Stimulated activated CD4-positive, alpha-beta T cell treated with anti-CD3 and anti-CD28 coated beads, TNF-alpha, amount 100 ng/mL, for 4 hours (primary cell): ENCODE data around the gene MAP3K9.

ENCODE experiments used
- DNase-seq, 3 experiments: peaks; one replicate each; pipeline ENCODE4 v3.0.0-alpha.2; 2020; ENCODE audit warnings: low read depth in 3 of 3

The MAP3K9 gene

DNA sequence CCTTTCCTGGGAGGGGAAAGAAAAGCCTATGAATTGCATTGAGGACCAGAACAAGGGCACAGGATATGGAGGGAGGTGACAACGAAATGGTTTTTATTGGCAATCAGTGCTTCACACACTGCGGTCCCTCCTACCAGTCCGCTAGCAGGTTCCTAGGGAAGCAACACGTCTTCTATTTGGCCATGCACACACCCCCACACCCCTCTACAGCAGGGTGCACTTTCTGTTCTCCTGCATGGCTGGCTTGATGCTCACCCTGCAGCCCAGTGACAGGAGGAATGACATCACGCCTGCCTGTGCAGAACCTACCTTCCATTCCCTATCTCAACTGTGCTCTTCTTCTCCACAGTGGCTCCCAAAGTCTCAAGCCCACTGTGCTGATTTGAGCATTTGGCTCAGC lies 109.7 kb downstream of the MAP3K9 start:
- no peak for DNase-seq

DNA sequence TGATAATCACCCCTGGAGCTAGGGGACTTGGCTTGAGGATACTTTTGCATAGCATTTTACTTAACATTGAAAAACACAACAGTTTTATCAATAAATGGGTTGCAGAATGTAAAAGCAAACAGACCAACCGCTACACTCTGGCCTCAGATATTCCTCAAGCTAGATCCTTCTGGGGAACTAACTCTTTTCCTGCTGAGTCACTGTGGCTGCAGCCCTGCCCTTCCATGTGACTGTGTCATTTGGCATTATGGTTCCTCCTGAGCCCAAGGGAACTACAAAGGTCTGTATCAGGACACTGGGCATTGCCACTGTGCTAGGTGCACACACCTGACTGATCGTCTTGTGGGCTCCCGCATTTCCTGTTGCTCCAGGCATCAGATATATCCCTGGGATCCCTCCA lies 111.0 kb downstream of the MAP3K9 start:
- no peak for DNase-seq

- no peak for DNase-seq
These were observed 111.6 kb downstream of the MAP3K9 start for GRCh38 chr14:70697701-70698100.

- no peak for DNase-seq
These were observed 113.3 kb downstream of the MAP3K9 start for GRCh38 chr14:70696026-70696425.

GRCh38 chr14:70692210-70692609 lies 117.1 kb downstream of the MAP3K9 start:
- no peak for DNase-seq

DNA sequence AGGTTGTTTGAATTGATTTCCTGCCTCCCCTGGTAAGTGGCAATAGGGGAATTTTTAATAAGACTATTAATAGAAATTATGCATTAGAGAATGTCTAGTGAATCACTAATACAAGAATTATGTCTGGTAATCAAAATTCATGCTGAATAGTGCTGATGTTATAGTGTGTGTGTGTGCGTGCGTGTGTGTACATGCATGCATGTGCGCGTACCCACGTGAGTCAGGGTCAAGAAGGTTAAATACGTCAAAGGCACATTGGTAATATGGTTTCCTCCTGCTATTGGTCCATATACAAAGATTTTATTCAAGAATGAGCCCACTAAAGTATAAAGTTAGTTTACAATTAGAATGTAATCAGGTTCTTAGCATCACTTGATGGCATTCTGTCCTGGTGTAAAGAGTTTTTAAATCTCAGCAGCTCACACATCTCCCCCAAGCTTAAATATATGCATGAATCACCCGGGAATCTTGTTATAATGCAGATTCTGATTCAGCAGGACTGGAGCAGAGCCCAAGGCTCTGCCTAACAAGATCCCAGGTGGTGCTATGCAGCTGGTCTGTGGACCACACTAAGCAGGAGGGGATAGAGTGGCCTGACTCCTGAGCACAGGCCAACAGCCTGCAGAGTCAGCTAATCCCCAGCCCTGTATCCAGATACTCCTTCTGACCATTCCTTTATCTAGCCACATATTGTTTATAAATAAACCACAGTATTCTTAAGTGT lies 123.7 kb downstream of the MAP3K9 start:
- no peak for DNase-seq

DNA sequence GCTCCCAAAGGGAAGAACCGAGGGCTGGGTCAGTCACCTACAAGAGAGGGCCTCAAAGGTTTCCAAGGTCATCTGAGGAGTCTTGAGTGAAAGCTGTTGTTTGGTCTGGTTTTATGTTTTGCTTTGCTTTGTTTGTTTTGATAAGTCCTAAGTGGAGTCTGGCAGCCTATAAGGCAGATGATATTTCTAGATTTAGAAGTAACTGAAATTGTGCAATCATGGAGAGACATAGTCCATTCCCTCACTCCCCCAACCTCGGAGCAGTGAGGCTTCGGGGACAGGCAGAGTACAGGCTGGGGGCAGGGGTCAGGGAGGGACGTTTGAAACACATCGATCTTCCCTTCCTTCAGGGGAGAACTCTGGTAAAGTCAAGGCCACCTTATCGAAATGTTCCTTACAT lies 125.3 kb downstream of the MAP3K9 start:
- no peak for DNase-seq

DNA sequence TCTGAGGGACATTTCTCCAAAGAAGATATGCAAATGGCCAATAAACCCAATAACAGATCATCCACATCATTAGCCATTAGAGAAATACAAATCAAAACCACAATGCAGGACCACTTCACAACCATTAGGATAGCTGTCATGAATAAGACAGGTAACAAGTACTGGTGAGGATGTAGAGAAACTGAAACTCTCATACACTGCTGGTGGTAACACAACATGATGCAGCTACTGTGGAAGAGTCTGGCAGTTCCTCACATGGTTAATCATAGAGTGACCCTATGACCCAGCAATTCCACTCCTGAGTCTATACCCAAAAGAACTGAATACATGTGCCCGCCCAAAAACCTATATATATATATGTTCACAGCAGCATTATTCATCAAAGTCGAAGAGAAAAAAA lies 128.6 kb downstream of the MAP3K9 start:
- DNase-seq, result no peak

- no peak for DNase-seq
These were observed 132.0 kb downstream of the MAP3K9 start for GRCh38 chr14:70677341-70677740.
